HG03354 (cell line): ENCODE measurements around the gene PRUNE2.

Source experiments
- ATAC-seq: cut with Tn5 transposase; IDR thresholded peaks from one replicate; pipeline ENCODE4 v1.9.1; 2021; ENCODE audit warnings: mild to moderate bottlenecking; ENCODE audit not compliant: unreplicated experiment, poor library complexity, severe bottlenecking

The PRUNE2 gene

GRCh38 chr9:76564297-76564696 lies 341.6 kb downstream of the PRUNE2 start:
- no peak for ATAC-seq

DNA sequence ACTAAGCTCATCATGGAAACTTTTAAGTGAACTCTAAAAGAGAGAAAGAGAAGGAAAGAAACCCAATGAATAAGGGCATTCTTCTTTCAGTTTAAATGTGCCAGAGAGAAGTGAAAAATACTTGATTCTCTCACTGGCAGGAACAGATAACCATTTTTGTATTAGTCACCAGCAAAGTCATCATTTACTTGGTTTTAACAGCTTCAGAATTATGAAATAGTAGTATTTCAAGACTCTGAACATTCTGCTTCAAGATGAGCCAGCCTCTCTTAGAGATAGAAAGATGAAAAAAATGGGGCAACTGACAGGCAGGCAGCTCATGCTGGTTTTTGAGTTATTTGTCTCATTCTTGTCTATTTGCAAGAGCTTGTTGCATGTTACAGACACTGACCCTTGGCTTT lies 343.4 kb downstream of the PRUNE2 start:
- peak; percentile 75 for ATAC-seq

DNA sequence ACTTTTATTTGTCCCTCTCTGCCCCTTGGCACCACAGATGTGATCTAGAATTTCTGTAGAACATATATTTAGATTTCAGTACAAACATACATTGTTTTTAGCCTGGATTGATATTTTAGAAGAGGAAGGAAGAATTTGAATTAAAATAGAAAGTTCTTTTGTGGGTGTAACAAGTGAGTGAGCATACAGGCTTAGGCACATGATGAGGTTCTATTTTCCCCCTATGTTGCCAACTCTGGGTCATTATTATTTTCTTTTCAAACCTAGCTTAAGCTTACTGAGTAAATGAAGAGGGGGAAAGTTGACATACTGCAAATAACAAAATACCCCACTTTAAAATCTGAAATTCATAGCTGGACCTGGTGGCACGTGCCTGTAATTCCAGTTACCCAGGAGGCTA lies 344.0 kb downstream of the PRUNE2 start:
- peak; percentile 23 for ATAC-seq
